H54 (cell line): Measurements from ENCODE around the gene UBALD2.

ENCODE experiments used
- DNase-seq: peaks from one replicate; pipeline ENCODE4 v3.0.0; 2011; ENCODE audit warnings: low spot score, mixed read lengths; ENCODE audit not compliant: insufficient read length
- FAIRE-seq: peaks from 3 replicates; lab custom pipeline; 2011; peaks lifted over from hg19 to GRCh38; lab: Jason Lieb, UNC
- POLR2A ChIP-seq: IDR thresholded peaks from 2 replicates; pipeline ENCODE4 v1.6.1; 2011; ENCODE audit warnings: low read depth, mild to moderate bottlenecking, low read length

The UBALD2 gene

GRCh38 chr17:76317535-76317934 is 52.4 kb downstream of the UBALD2 start:
- no peak for FAIRE-seq
- TF ChIP-seq POLR2A: no peak

GRCh38 chr17:76318586-76318985 is 53.4 kb downstream of the UBALD2 start:
- no peak for FAIRE-seq
- DNase-seq: no peak
- no peak for TF ChIP-seq POLR2A

More at GRCh38 chr17:76317535-76317934, 52.4 kb downstream of the UBALD2 start:
- no peak for DNase-seq
